Tibial nerve (tissue), 4 donors: ENCODE data around the gene PSORS1C2. TPM values are rescaled to one million over a fixed set of nuclear protein-coding genes. Genes with fewer than 3 reads are reported as not detected.

ENCODE experiments used
- DNase-seq, 2 donors: peaks; one replicate each; pipeline ENCODE4 v3.0.0-alpha.2; 2019; ENCODE audit warnings: low spot score in 2 of 2
- H3K27ac ChIP-seq, 4 donors: fragments of 200-600 bp; sonication (generic) in 3 of 4; one replicate each; pipeline ENCODE4 v1.5.1; 2017 to 2019; ENCODE audit warnings: mild to moderate bottlenecking in 1 of 4
- H3K27me3 ChIP-seq, 2 donors: fragments of 200-600 bp; sonication (generic) in 1 of 2; one replicate each; pipeline versions ENCODE4 v1.5.1 to v1.6.0; 2017 to 2019
- H3K36me3 ChIP-seq, 3 donors: fragments of 200-600 bp; sonication (generic); one replicate each; pipeline ENCODE4 v1.5.1; 2018 to 2019
- H3K4me1 ChIP-seq, 4 donors: fragments of 200-600 bp; sonication (generic) in 3 of 4; one replicate each; pipeline ENCODE4 v1.5.1; 2017 to 2019
- H3K4me3 ChIP-seq, 4 donors: fragments of 200-600 bp; sonication (generic) in 3 of 4; one replicate each; pipeline ENCODE4 v1.5.1; 2017 to 2019; ENCODE audit warnings: mild to moderate bottlenecking in 1 of 4, moderate library complexity in 1 of 4
- H3K9me3 ChIP-seq, 4 donors: fragments of 200-600 bp; sonication (generic) in 3 of 4; one replicate each; pipeline ENCODE4 v1.5.1; 2017 to 2019
- CTCF ChIP-seq, 5 experiments: fragments of 200-600 bp in 3 of 5; fragments of 450-650 bp in 2 of 5; sonication (generic) in 3 of 5; IDR thresholded peaks; one replicate each; pipeline ENCODE4 v1.5.1; 2016 to 2019; ENCODE audit warnings: antibody characterized with exemption in 5 of 5, mild to moderate bottlenecking in 3 of 5, moderate library complexity in 2 of 5
- EP300 ChIP-seq, 2 donors: sonication (generic); formaldehyde crosslinking; IDR thresholded peaks; one replicate each; pipeline ENCODE4 v1.6.1; 2017; ENCODE audit warnings: antibody characterized with exemption in 2 of 2, mild to moderate bottlenecking in 1 of 2
- POLR2A ChIP-seq, 2 donors: fragments of 450-650 bp; IDR thresholded peaks; one replicate each; pipeline ENCODE4 v1.6.1; 2017; ENCODE audit warnings: antibody characterized with exemption in 2 of 2, mild to moderate bottlenecking in 2 of 2, moderate library complexity in 2 of 2
- WGBS, 2 donors: methylation state at CpG; one replicate each; pipeline ENCODE4 v1.1.5; 2018; 5-methylcytosine and 5-hydroxymethylcytosine counted together
- total RNA-seq, 4 donors: library from RNA; depleted of rRNA; stranded (reverse); fragments of >200 nt; gene quantifications; one replicate each; pipeline ENCODE4 v1.1.0, GENCODE V29; 2016

Gene PSORS1C2
- total RNA-seq, 4 donors from 2014 or later, result not detected

- Histone ChIP-seq H3K4me1 (peaks cover 0 to 23% (median 0%) of the 10 kb centered on the region in 4 donors), H3K36me3 (peaks cover 0 to 27% (median 0%) of the 10 kb centered on the region in 3 donors), H3K27ac (no peak overlapping the region), H3K9me3 (no peaks in the 10 kb centered on the region), H3K4me3 (no peak overlapping the region), H3K27me3 (no peaks in the 10 kb centered on the region)
- no peak for TF ChIP-seq POLR2A (IDR thresholded peaks at IDR 0.05)
- TF ChIP-seq EP300 (IDR thresholded peaks at IDR 0.05), result no peak
- TF ChIP-seq CTCF (IDR thresholded peaks at IDR 0.05), result no peak
- 90 to 91% methylated on average over 15 of the region's 15 CpGs for WGBS, 2 donors
- DNase-seq, result no peak
Observed at GRCh38 chr6:31140643-31141042, 1.8 kb upstream of the PSORS1C2 start.

GRCh38 chr6:31139599-31139998, 733 bp upstream of the PSORS1C2 start:
- Histone ChIP-seq H3K4me1 (peaks cover 0 to 23% (median 0%) of the 10 kb centered on the region in 4 donors), H3K36me3 (peaks cover 0 to 17% (median 0%) of the 10 kb centered on the region in 3 donors), H3K4me3 (no peak overlapping the region), H3K27me3 (no peaks in the 10 kb centered on the region), H3K9me3 (no peaks in the 10 kb centered on the region), H3K27ac (no peak overlapping the region)
- no peak for TF ChIP-seq EP300 (IDR thresholded peaks at IDR 0.05)
- no peak for TF ChIP-seq POLR2A (IDR thresholded peaks at IDR 0.05)
- TF ChIP-seq CTCF (IDR thresholded peaks at IDR 0.05), result no peak
- 27 to 35% methylated on average over 4 of the region's 4 CpGs for WGBS, 2 donors
- no peak for DNase-seq

GRCh38 chr6:31135710-31136109, 3.2 kb downstream of the PSORS1C2 start:
- no peaks in the 10 kb centered on the region for H3K27me3 ChIP-seq
- no peak for DNase-seq
- TF ChIP-seq EP300 (IDR thresholded peaks at IDR 0.05) (no peak), CTCF (IDR thresholded peaks at IDR 0.05) (no peak), POLR2A (IDR thresholded peaks at IDR 0.05) (no peak)
- no peak overlapping the region for H3K4me3 ChIP-seq
- H3K4me1 ChIP-seq, result peaks cover 0 to 9% (median 0%) of the 10 kb centered on the region in 4 donors
- 85 to 92% methylated on average over 10 of the region's 10 CpGs for WGBS, 2 donors
- H3K9me3 ChIP-seq, result no peaks in the 10 kb centered on the region
- no peaks in the 10 kb centered on the region for H3K36me3 ChIP-seq
- H3K27ac ChIP-seq, result no peak overlapping the region

- TF ChIP-seq POLR2A (IDR thresholded peaks at IDR 0.05) (no peak), CTCF (IDR thresholded peaks at IDR 0.05) (no peak), EP300 (IDR thresholded peaks at IDR 0.05) (no peak)
- Histone ChIP-seq H3K36me3 (no peaks in the 10 kb centered on the region), H3K9me3 (no peaks in the 10 kb centered on the region), H3K27me3 (no peaks in the 10 kb centered on the region), H3K4me1 (peaks cover 0 to 4% (median 0%) of the 10 kb centered on the region in 4 donors), H3K4me3 (no peak overlapping the region), H3K27ac (no peak overlapping the region)
- no peak for DNase-seq
- 57 to 63% methylated on average over 6 of the region's 6 CpGs for WGBS, 2 donors
Observed at GRCh38 chr6:31132806-31133205, 6.1 kb downstream of the PSORS1C2 start.

GRCh38 chr6:31131595-31131994, 7.3 kb downstream of the PSORS1C2 start:
- WGBS, 2 donors, result 88 to 89% methylated on average over 3 of the region's 3 CpGs
- DNase-seq, result no peak
- Histone ChIP-seq H3K4me3 (no peak overlapping the region), H3K27ac (no peak overlapping the region), H3K4me1 (no peaks in the 10 kb centered on the region), H3K36me3 (no peaks in the 10 kb centered on the region), H3K9me3 (no peaks in the 10 kb centered on the region), H3K27me3 (no peaks in the 10 kb centered on the region)
- no peak for TF ChIP-seq EP300 (IDR thresholded peaks at IDR 0.05)
- TF ChIP-seq CTCF (IDR thresholded peaks at IDR 0.05), result no peak
- no peak for TF ChIP-seq POLR2A (IDR thresholded peaks at IDR 0.05)
